ENCODE results near the gene KDM4B. TPM values are rescaled to one million over a fixed set of nuclear protein-coding genes. Genes with fewer than 3 reads are reported as not detected.
A peak's percentile ranks its signal among the peaks of the same experiment; 100 is the strongest.

Gene KDM4B
- total and polyA plus RNA-seq, 5 experiments from 2014 or later = 14.3 to 50.1 (median 18.7) TPM

DNA sequence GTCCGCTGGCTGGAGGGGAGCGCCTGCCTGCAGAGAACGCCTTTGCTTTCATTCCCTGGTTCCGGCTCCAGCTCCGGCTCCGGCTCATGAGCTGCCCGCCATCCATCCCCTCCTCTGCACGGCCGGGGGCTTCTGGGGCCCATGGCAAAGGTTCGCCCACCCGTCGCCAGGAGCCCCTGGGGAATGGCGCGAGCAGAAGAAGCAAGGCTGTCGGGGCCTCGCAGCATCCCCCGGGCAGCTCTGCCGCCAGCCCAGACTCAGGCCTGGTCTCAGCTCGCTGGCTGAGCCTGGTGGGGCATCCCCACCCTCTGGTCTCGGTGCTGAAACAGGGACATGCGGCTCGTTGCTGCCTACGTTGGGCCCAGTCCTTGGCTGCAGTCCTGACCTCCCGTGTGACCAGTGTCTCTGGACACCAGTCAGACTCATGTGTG is 96.8 kb downstream of the KDM4B start:
- DNase-seq (no peak), ATAC-seq (no peak)
- peaks cover 0 to 19% (median 4%) of the 10 kb centered on the region in 9 donors for H3K9me3 Mint-ChIP-seq
- H3K36me3 Mint-ChIP-seq = peaks cover 12 to 33% (median 26%) of the 10 kb centered on the region in 3 donors
- no peak overlapping the region for H3K27ac Mint-ChIP-seq
- H3K4me3 Mint-ChIP-seq = no peak overlapping the region
- POLR2A ChIA-PET = no interaction called here
- H3K4me1 Mint-ChIP-seq = peaks cover 0 to 3% (median 2%) of the 10 kb centered on the region in 4 donors
- H3K27me3 Mint-ChIP-seq = no peaks in the 10 kb centered on the region

DNA sequence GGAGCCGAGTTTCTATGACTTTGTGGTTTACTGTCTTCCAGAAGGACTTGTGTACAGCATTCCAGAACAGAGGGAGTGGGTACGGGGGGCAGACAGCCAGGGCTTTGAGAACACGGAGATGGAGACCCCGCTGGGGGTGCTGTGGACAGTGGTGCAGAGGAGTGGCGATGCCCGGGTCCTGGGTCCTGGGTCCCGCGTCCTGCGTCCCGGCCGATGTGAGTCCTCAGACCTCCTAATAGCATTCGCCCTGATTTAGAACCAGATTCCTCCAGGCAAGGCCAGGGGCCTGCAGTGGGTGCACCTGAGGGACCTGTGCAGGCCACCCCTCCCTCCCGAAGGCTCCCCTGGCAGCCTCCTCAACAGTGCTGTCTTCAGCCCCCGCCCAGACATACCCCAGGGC is 97.9 kb downstream of the KDM4B start:
- no peak overlapping the region for H3K4me3 Mint-ChIP-seq
- ATAC-seq (no peak), DNase-seq (no peak)
- POLR2A ChIA-PET = no interaction called here
- peaks cover 12 to 29% (median 16%) of the 10 kb centered on the region in 3 donors for H3K36me3 Mint-ChIP-seq
- no peak overlapping the region for H3K27ac Mint-ChIP-seq
- no peaks in the 10 kb centered on the region for H3K27me3 Mint-ChIP-seq
- peaks cover 0 to 7% (median 3%) of the 10 kb centered on the region in 4 donors for H3K4me1 Mint-ChIP-seq
- peaks cover 0 to 14% (median 4%) of the 10 kb centered on the region in 9 donors for H3K9me3 Mint-ChIP-seq

- H3K4me3 Mint-ChIP-seq = no peak overlapping the region
- peaks cover 0 to 7% (median 4%) of the 10 kb centered on the region in 9 donors for H3K9me3 Mint-ChIP-seq
- POLR2A ChIA-PET = no interaction called here
- H3K36me3 Mint-ChIP-seq = peaks cover 6 to 22% (median 8%) of the 10 kb centered on the region in 3 donors
- ATAC-seq (no peak), DNase-seq (no peak)
- H3K27ac Mint-ChIP-seq = no peak overlapping the region
- peaks cover 0 to 7% (median 1%) of the 10 kb centered on the region in 4 donors for H3K4me1 Mint-ChIP-seq
- H3K27me3 Mint-ChIP-seq = no peaks in the 10 kb centered on the region
Measured at GRCh38 chr19:5067678-5068077, 98.8 kb downstream of the KDM4B start.

DNA sequence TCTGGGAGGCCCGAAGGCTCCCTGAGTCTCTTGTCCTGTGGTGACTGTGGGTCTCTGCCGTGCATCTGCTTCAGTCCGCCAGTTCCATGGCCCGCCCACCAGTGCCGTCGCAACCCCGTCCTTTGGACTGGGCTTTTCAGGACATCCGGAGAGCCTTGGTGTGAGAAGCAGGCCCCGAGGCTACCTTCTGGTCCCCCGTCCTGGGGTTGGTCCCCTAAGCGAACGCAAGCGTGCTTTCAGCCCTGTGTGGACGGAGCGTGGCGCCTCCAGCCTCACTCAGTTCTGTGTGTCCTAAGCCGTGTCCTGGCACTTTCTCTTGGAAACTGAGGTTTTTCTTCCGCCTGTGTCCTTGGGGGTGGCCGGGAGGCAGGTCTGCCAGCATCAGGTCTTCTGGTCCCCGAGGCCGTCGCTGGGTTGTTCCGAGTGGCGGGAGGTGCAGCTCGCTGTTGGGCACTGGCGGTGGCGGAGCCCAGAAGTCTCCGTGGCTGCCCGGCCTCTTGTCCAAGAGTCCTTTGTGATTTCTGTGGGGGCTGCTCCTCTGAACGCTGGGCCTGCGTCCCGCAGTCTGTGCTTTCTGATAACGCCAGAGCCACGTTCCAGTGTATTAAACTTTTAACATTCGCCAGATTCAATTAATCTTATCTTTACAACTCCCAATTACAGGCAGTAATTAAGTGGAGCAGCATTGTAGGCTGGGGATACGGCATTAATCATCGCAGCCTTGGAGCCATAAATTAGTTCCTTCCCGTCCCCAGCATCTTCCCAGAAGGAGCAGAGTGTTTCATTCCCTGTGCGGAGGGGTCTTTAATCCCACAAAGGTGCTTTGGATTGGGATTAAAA is 99.5 kb downstream of the KDM4B start:
- no peak overlapping the region for H3K4me3 Mint-ChIP-seq
- H3K36me3 Mint-ChIP-seq = peaks cover 0 to 18% (median under 1%) of the 10 kb centered on the region in 3 donors
- no peaks in the 10 kb centered on the region for H3K27me3 Mint-ChIP-seq
- DNase-seq (no peak), ATAC-seq (no peak)
- peak overlapping the region in 1 of 10 donors; percentile 15 for H3K27ac Mint-ChIP-seq
- no peaks in the 10 kb centered on the region for H3K9me3 Mint-ChIP-seq
- POLR2A ChIA-PET = no interaction called here
- H3K4me1 Mint-ChIP-seq = peaks cover 3 to 11% (median 5%) of the 10 kb centered on the region in 4 donors

- H3K27me3 Mint-ChIP-seq = no peaks in the 10 kb centered on the region
- DNase-seq (no peak), ATAC-seq (no peak)
- H3K4me1 Mint-ChIP-seq = peaks cover 12 to 29% (median 24%) of the 10 kb centered on the region in 4 donors
- POLR2A ChIA-PET = no interaction called here
- peaks cover 0 to 14% (median 0%) of the 10 kb centered on the region in 3 donors for H3K36me3 Mint-ChIP-seq
- H3K4me3 Mint-ChIP-seq = no peak overlapping the region
- no peak overlapping the region for H3K27ac Mint-ChIP-seq
- H3K9me3 Mint-ChIP-seq = no peaks in the 10 kb centered on the region
Measured at GRCh38 chr19:5070331-5070730, 101.4 kb downstream of the KDM4B start.

DNA sequence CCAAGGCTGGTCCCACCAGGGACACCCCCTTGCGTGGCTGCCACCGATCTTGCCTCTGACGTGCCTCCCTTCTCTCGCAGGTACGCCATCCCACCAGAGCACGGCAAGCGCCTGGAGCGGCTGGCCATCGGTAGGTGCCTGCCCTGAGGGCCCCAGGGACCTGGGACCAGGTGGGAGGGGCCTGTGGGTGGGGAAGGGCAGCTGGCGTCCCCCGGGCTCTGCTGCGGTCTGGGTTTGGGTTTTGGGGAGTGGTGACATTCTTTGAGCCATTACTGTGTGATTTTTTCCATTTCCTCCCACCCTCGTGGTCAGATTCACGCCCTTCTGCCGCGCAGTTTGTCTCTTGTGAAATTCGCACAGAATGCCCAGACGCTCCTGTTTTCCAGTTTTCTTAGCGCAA is 102.0 kb downstream of the KDM4B start:
- DNase-seq (no peak), ATAC-seq (no peak)
- no peak overlapping the region for H3K27ac Mint-ChIP-seq
- peaks cover 12 to 34% (median 27%) of the 10 kb centered on the region in 4 donors for H3K4me1 Mint-ChIP-seq
- peaks cover 0 to 14% (median 0%) of the 10 kb centered on the region in 3 donors for H3K36me3 Mint-ChIP-seq
- H3K27me3 Mint-ChIP-seq = no peaks in the 10 kb centered on the region
- POLR2A ChIA-PET = no interaction called here
- no peaks in the 10 kb centered on the region for H3K9me3 Mint-ChIP-seq
- peak overlapping the region in 1 of 10 donors; percentile 36 for H3K4me3 Mint-ChIP-seq

GRCh38 chr19:5071579-5071978 is 102.7 kb downstream of the KDM4B start:
- no peak overlapping the region for H3K4me3 Mint-ChIP-seq
- no peaks in the 10 kb centered on the region for H3K27me3 Mint-ChIP-seq
- ATAC-seq (no peak), DNase-seq (no peak)
- peaks cover 12 to 34% (median 27%) of the 10 kb centered on the region in 4 donors for H3K4me1 Mint-ChIP-seq
- no peaks in the 10 kb centered on the region for H3K9me3 Mint-ChIP-seq
- no peak overlapping the region for H3K27ac Mint-ChIP-seq
- peaks cover 0 to 9% (median 0%) of the 10 kb centered on the region in 3 donors for H3K36me3 Mint-ChIP-seq
- POLR2A ChIA-PET = no interaction called here

GRCh38 chr19:5072115-5072514 is 103.2 kb downstream of the KDM4B start:
- no peak for ATAC-seq
- H3K27ac Mint-ChIP-seq = no peak overlapping the region
- DNase-seq = no peak
- H3K36me3 Mint-ChIP-seq = peaks cover 0 to 9% (median 0%) of the 10 kb centered on the region in 3 donors
- no peak overlapping the region for H3K4me3 Mint-ChIP-seq
- H3K9me3 Mint-ChIP-seq = no peaks in the 10 kb centered on the region
- POLR2A ChIA-PET = no interaction called here
- peaks cover 12 to 35% (median 27%) of the 10 kb centered on the region in 4 donors for H3K4me1 Mint-ChIP-seq
- no peaks in the 10 kb centered on the region for H3K27me3 Mint-ChIP-seq

DNA sequence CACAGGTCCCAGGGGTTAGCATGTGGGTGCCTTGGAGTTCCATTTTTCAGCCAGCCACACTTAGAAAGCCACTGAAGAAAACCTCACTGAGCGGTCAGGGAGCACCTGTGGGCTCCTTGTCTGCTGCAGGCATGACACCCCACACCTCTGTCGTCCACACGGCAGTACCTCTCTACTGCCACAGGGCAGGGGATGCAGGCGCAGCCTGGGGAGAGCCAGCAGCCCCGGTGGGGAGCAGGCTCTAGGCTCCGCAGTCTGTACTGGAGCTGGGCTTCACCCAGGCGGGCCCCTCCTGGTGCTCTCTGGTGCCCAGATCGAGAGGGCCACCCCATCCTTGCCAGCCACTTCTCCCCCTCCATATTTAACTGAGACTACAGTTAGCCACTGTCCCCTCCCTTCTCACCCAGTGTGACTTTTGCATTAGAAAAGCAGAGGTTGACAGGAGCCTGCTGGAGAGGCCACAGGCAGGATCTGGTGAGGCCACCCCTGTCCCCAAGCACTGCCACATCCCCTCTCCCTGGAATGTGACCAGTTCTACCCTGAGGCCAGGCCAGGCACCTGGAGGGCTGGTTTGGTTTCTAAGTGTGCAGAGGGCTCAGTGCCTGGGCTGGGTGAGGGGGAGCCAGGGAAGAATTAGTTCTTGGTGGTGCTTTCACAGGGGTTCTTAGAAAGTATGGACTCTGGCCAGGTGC is 104.4 kb downstream of the KDM4B start:
- H3K27me3 Mint-ChIP-seq = no peaks in the 10 kb centered on the region
- no peak for ATAC-seq
- no peak for DNase-seq
- peak overlapping the region in 5 of 10 donors; percentile 21 to 85 (median 60) for H3K27ac Mint-ChIP-seq
- POLR2A ChIA-PET = no interaction called here
- peaks cover 12 to 39% (median 27%) of the 10 kb centered on the region in 4 donors for H3K4me1 Mint-ChIP-seq
- H3K4me3 Mint-ChIP-seq = peak overlapping the region in 5 of 10 donors; percentile 3 to 56 (median 44)
- peaks cover 0 to 12% (median under 1%) of the 10 kb centered on the region in 3 donors for H3K36me3 Mint-ChIP-seq
- H3K9me3 Mint-ChIP-seq = no peaks in the 10 kb centered on the region

DNA sequence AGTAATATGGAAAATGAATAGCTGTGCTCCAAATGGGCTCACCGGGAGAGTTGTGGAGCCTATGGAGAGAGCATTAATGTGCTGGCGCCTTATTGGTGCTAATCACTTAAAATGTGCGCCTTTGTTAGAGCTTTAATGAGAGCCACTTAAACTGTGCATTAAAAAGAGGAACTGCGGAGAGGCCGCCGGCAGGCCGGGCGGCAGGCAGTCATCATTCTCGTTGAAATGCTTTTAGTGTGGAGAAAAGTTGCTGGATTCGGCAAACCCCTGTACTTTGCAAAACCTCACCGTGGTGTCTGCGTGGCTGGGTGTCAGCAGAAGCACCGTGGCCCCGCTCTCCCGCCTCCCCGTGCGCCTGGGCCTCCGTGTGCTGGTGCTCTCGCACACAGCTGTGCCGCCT is 105.5 kb downstream of the KDM4B start:
- Mint-ChIP-seq H3K36me3 (peaks cover 0 to 19% (median 7%) of the 10 kb centered on the region in 3 donors), H3K4me3 (peak overlapping the region in 4 of 10 donors; percentile 12 to 57 (median 44)), H3K27me3 (no peaks in the 10 kb centered on the region), H3K4me1 (peaks cover 12 to 39% (median 27%) of the 10 kb centered on the region in 4 donors), H3K27ac (peak overlapping the region in 3 of 10 donors; percentile 10 to 90 (median 63)), H3K9me3 (no peaks in the 10 kb centered on the region)
- POLR2A ChIA-PET = no interaction called here
- DNase-seq = no peak
- no peak for ATAC-seq

DNA sequence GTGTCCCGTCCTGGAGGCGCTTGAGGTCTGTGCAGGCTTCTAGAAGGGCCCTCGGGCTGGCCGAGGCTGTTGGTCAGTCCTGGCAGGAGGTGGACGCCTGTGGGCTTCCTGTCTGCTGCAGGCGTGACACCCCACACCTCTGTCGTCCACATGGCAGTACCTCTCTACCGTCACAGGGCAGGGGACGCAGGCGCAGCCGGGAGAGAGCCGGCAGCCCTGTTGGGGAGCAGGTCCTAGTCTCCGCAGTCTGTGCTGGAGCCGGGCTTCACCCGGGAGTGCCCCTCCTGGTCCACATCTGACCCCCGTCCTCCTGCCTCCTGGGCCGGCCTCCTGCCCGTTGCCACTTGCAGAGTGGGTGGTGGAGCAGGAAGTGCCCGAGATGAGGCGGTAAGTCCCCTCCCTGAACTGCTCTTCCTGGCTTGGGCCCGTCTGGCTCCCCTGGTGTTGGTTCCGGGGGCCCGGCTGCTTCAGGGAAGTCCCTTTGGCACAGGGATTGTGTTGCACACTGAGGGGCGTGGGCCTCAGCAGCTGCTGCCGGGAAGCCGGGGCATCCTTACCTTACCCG is 106.0 kb downstream of the KDM4B start:
- DNase-seq = peak in 1 of 10 donors; percentile 10
- peak overlapping the region in 4 of 10 donors; percentile 36 to 90 (median 62) for H3K27ac Mint-ChIP-seq
- peaks cover 12 to 39% (median 27%) of the 10 kb centered on the region in 4 donors for H3K4me1 Mint-ChIP-seq
- no peaks in the 10 kb centered on the region for H3K9me3 Mint-ChIP-seq
- peak overlapping the region in 6 of 10 donors; percentile 6 to 72 (median 41) for H3K4me3 Mint-ChIP-seq
- POLR2A ChIA-PET = no interaction called here
- H3K27me3 Mint-ChIP-seq = no peaks in the 10 kb centered on the region
- peaks cover 0 to 24% (median 8%) of the 10 kb centered on the region in 3 donors for H3K36me3 Mint-ChIP-seq
- ATAC-seq = no peak

- peak in 4 of 10 donors; percentile 14 to 40 (median 30) for DNase-seq
- POLR2A ChIA-PET = no interaction called here
- peak; percentile 58 to 72 for ATAC-seq
- peak overlapping the region in 6 of 10 donors; percentile 12 to 73 (median 53) for H3K4me3 Mint-ChIP-seq
- peak overlapping the region in 5 of 10 donors; percentile 39 to 90 (median 80) for H3K27ac Mint-ChIP-seq
- no peaks in the 10 kb centered on the region for H3K9me3 Mint-ChIP-seq
- peaks cover 0 to 31% (median 8%) of the 10 kb centered on the region in 3 donors for H3K36me3 Mint-ChIP-seq
- no peaks in the 10 kb centered on the region for H3K27me3 Mint-ChIP-seq
- peaks cover 13 to 36% (median 27%) of the 10 kb centered on the region in 4 donors for H3K4me1 Mint-ChIP-seq
Measured at GRCh38 chr19:5075597-5075996, 106.7 kb downstream of the KDM4B start.

Measured in naive thymus-derived CD8-positive, alpha-beta T cell (primary cell).